GM12878 (cell line): ENCODE measurements around the gene PRKAG2. TPM values are rescaled to one million over a fixed set of nuclear protein-coding genes. Genes with fewer than 3 reads are reported as not detected.

Experiments
- ATAC-seq: fragments of 200-7000 bp; cut with Tn5 transposase; 3 replicates; pipeline ENCODE4 v1.9.1; 2020; ENCODE audit warnings: mild to moderate bottlenecking, moderate library complexity
- BruUV-seq: library from RNA; stranded (reverse); fragments of 400-500 nt; replicated peaks from 2 replicates; lab custom pipeline; 2021; lab: Mats Ljungman, UMichigan
- CTCF ChIA-PET: fragments of 300-600 bp; sonication (Branson Sonifier 250); formaldehyde crosslinking; extraction: SDS; loops from one replicate; lab custom pipeline; 2021; ENCODE audit warnings: inconsistent platforms; lab: Yijun Ruan, JAX
- POLR2A ChIA-PET: fragments of 350-600 bp; formaldehyde crosslinking; extraction: SDS; loops from one replicate; lab custom pipeline; 2021; ENCODE audit warnings: inconsistent platforms; lab: Charles Lee
- RAD21 ChIA-PET: fragments of 300-600 bp; sonication (Branson Sonifier 250); formaldehyde crosslinking; loops from one replicate; lab custom pipeline; 2023; ENCODE audit warnings: antibody characterized with exemption; ENCODE audit not compliant: unreplicated experiment; lab: Charles Lee
- SMC1A ChIA-PET: fragments of 300-600 bp; sonication (Branson Sonifier 250); formaldehyde crosslinking; loops from one replicate; lab custom pipeline; 2023; ENCODE audit not compliant: unreplicated experiment, uncharacterized antibody; lab: Charles Lee
- DNase-seq: peaks from one replicate; pipeline ENCODE4 v3.0.0-alpha.2; 2011; ENCODE audit warnings: low read depth, low spot score
- FAIRE-seq: peaks from 3 replicates; lab custom pipeline; 2011; peaks lifted over from hg19 to GRCh38; lab: Jason Lieb, UNC
- H2AFZ ChIP-seq: 2 replicates; pipeline ENCODE4 v1.6.0; 2011; ENCODE audit warnings: low read depth, low read length, control low read depth; ENCODE audit not compliant: control insufficient read depth
- H3K27ac ChIP-seq: 2 replicates; pipeline ENCODE4 v1.5.1; 2011; ENCODE audit warnings: control low read depth; ENCODE audit not compliant: control insufficient read depth, insufficient read depth
- H3K27me3 ChIP-seq, 2 experiments: replicated peaks in 1 of 2; 2 replicates each; pipeline versions ENCODE4 v1.6.0 to v1.6.1; 2011; ENCODE audit warnings: low read length in 1 of 2; ENCODE audit not compliant: control insufficient read depth in 2 of 2, insufficient read depth in 2 of 2
- H3K36me3 ChIP-seq, 2 experiments: 2 replicates each; pipeline ENCODE4 v1.5.1; 2011; ENCODE audit warnings: low read length in 1 of 2; ENCODE audit not compliant: control insufficient read depth in 2 of 2, insufficient read depth in 2 of 2
- H3K4me1 ChIP-seq: 2 replicates; pipeline ENCODE4 v1.6.1; 2011; ENCODE audit warnings: mild to moderate bottlenecking, low read length, moderate library complexity, mixed read lengths; ENCODE audit not compliant: control insufficient read depth, insufficient read depth
- H3K4me2 ChIP-seq: 2 replicates; pipeline ENCODE4 v1.6.0; 2011; ENCODE audit warnings: control low read depth; ENCODE audit not compliant: control insufficient read depth, insufficient read depth
- H3K4me3 ChIP-seq: fragments of 200-600 bp; sonication (generic); 2 replicates; pipeline ENCODE4 v1.5.1; 2016
- H3K79me2 ChIP-seq: 2 replicates; pipeline ENCODE4 v1.6.0; 2011; ENCODE audit warnings: low read length; ENCODE audit not compliant: control insufficient read depth, insufficient read depth
- H3K9ac ChIP-seq: 2 replicates; pipeline ENCODE4 v1.8.0; 2011; ENCODE audit warnings: low read length, control low read depth, mixed read lengths; ENCODE audit not compliant: control insufficient read depth, insufficient read depth
- H3K9me3 ChIP-seq: replicated peaks from 3 replicates; pipeline ENCODE4 v1.5.1; 2011; ENCODE audit warnings: mild to moderate bottlenecking, low read length; ENCODE audit not compliant: control insufficient read depth, insufficient read depth
- H4K20me1 ChIP-seq: 2 replicates; pipeline ENCODE4 v1.6.0; 2011; ENCODE audit not compliant: control insufficient read depth, insufficient read depth
- ATF7 ChIP-seq: fragments of 450-650 bp; IDR thresholded peaks from 2 replicates; pipeline ENCODE4 v1.6.1; 2016; ENCODE audit warnings: low read depth, mild to moderate bottlenecking
- CBFB ChIP-seq: IDR thresholded peaks from 2 replicates; pipeline ENCODE4 v1.6.1; 2016; ENCODE audit warnings: antibody characterized with exemption, low read depth
- CHD4 ChIP-seq: fragments of 200-600 bp; sonication (generic); IDR thresholded peaks from 2 replicates; pipeline ENCODE4 v1.6.1; 2016; ENCODE audit warnings: mild to moderate bottlenecking
- EZH2 ChIP-seq: IDR thresholded peaks from 2 replicates; pipeline ENCODE4 v1.6.1; 2012; ENCODE audit warnings: low read depth, mild to moderate bottlenecking, control low read depth, inconsistent platforms, low read length, borderline replicate concordance; ENCODE audit not compliant: control insufficient read depth
- POU2F2 ChIP-seq: IDR thresholded peaks from 3 replicates; pipeline ENCODE4 v1.6.1; 2011; ENCODE audit warnings: low read depth, mild to moderate bottlenecking, low read length, borderline replicate concordance
- RFX5 ChIP-seq: IDR thresholded peaks from 2 replicates; pipeline ENCODE4 v1.6.1; 2011; ENCODE audit warnings: low read depth, low read length, improper control_type of control experiment
- SMAD5 ChIP-seq: IDR thresholded peaks from 2 replicates; pipeline ENCODE4 v1.6.1; 2016; ENCODE audit warnings: antibody characterized with exemption, low read depth
- SPI1 ChIP-seq: IDR thresholded peaks from 2 replicates; pipeline ENCODE4 v1.6.1; 2011; ENCODE audit warnings: low read depth, mild to moderate bottlenecking, low read length, moderate library complexity, borderline replicate concordance; ENCODE audit not compliant: insufficient read depth
- ZNF24 ChIP-seq: fragments of 450-650 bp; IDR thresholded peaks from 2 replicates; pipeline ENCODE4 v1.6.1; 2017; ENCODE audit warnings: antibody characterized with exemption, mild to moderate bottlenecking
- WGBS: methylation state at CpG from one replicate; pipeline ENCODE4 v1.1.6; 2016; ENCODE audit warnings: low lambda C conversion rate; ENCODE audit not compliant: insufficient replicate concordance, insufficient coverage; ENCODE audit errors: missing lambda C conversion rate; 5-methylcytosine and 5-hydroxymethylcytosine counted together
- in situ Hi-C: fragments of 300-500 bp; cut with MboI; formaldehyde crosslinking; loops from 9 replicates; pipeline ENCODE4 v1.14.3; 2018; ENCODE audit warnings: mixed read lengths
- intact Hi-C: fragments of 100-400 bp; cut with micrococcal nuclease; formaldehyde crosslinking; loops from one replicate; pipeline ENCODE4 v1.14.2; 2022; ENCODE audit not compliant: unreplicated experiment
- polyA plus RNA-seq, 11 experiments: library from polyadenylated mRNA; depleted of rRNA in 4 of 11; unstranded in 6 of 11; stranded (reverse) in 5 of 11; fragments of >200 nt; fragmentation: Nextera tagmentation in 4 of 11; fragmentation: Illumina TruSeq in 1 of 11; extraction: Ambion mirVana in 4 of 11; extraction: Trizol in 1 of 11; gene quantifications; 1 replicate in 1 of 11; 2 replicates in 10 of 11; pipeline versions ENCODE4 v1.2.1 to v1.2.3, GENCODE V29; 2011 to 2016; ENCODE audit warnings: inconsistent platforms in 2 of 11, missing spikeins in 2 of 11, low read depth in 1 of 11
- total RNA-seq, 4 experiments: library from RNA; depleted of rRNA in 3 of 4; stranded (reverse); fragments of >200 nt in 3 of 4; fragmentation: Illumina TruSeq in 1 of 4; extraction: Trizol in 1 of 4; gene quantifications; 2 replicates each; pipeline versions ENCODE4 v1.2.1 to v1.2.3, GENCODE V29; 2013 to 2021
- TF ChIP-seq, protein P1 (sequence below): IDR thresholded peaks from 2 replicates; pipeline ENCODE4 v1.6.1; 2011; ENCODE audit warnings: borderline replicate concordance, low read depth, mild to moderate bottlenecking, moderate library complexity, low read length; ENCODE audit not compliant: insufficient read depth, poor library complexity, severe bottlenecking
- TF ChIP-seq, protein P2 (sequence below): fragments of 450-650 bp; IDR thresholded peaks from 2 replicates; pipeline ENCODE4 v1.6.1; 2017; ENCODE audit warnings: mild to moderate bottlenecking
- TF ChIP-seq, protein P3 (sequence below): fragments of 450-650 bp; IDR thresholded peaks from 2 replicates; pipeline ENCODE4 v1.6.1; 2017; ENCODE audit warnings: mild to moderate bottlenecking, low read depth, inconsistent platforms; ENCODE audit not compliant: poor library complexity, severe bottlenecking
- TF ChIP-seq, protein P4 (sequence below): IDR thresholded peaks from 2 replicates; pipeline ENCODE4 v1.6.1; 2011; ENCODE audit warnings: low read depth, mild to moderate bottlenecking, low read length, moderate library complexity, borderline replicate concordance; ENCODE audit errors: extremely low read depth

Gene PRKAG2
- total and polyA plus RNA-seq, 10 of the 15 experiments (the other 5 are each of a cell fraction or from before 2014, with no cell fraction given) = 3.4 to 8.9 (median 6.8) TPM

DNA sequence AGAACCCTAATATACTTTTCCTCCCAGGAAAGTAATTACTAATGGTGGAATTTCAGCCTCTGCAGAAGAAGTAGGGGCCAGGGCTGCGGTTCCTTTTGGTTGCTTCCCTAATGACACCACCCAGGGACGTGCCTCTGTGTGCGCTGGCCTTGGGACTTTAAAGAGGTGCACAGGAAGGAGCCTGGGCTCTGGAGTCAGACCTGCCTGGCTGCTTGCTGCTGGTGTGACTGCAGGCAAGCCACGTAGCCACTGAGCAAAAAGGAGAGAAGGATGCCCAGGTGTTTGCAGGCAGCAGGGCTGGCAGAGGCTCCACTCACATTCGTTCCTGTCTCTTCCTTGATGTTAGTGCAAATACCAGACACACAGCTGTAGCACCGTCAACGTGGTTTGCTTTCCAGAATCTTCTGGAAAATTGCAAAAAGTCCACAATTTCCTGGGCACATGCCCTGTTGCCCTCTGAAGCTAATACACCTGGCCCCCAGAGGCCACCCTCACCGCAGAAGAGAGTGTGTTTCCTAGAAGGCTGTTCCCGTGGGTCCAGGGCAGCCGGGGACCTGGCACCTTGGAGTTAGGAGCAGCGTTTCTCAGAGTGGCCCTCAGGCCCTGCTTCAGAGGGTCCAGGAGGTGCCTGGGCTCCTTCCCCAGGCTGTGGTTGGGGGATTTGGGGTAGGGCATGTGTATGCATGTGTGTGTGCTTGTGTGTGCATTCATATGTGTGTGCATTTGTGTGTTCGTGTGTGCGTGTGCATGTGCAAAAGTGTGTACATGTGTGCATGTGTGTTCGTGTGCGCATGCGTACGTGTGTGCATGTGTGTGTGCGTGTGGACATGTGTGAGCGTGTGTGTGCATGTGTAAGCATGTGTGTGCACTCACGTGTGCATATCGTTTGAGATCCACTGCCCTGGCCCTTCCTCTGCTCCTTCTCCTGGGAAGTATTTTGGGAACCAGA is 12.8 kb upstream of the PRKAG2 start (continued):
- TF ChIP-seq, protein P1, sequence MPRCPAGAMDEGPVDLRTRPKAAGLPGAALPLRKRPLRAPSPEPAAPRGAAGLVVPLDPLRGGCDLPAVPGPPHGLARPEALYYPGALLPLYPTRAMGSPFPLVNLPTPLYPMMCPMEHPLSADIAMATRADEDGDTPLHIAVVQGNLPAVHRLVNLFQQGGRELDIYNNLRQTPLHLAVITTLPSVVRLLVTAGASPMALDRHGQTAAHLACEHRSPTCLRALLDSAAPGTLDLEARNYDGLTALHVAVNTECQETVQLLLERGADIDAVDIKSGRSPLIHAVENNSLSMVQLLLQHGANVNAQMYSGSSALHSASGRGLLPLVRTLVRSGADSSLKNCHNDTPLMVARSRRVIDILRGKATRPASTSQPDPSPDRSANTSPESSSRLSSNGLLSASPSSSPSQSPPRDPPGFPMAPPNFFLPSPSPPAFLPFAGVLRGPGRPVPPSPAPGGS = peak; percentile 97
- TF ChIP-seq RFX5 (no peak), ATF7 (no peak)
- TF ChIP-seq, protein P2, sequence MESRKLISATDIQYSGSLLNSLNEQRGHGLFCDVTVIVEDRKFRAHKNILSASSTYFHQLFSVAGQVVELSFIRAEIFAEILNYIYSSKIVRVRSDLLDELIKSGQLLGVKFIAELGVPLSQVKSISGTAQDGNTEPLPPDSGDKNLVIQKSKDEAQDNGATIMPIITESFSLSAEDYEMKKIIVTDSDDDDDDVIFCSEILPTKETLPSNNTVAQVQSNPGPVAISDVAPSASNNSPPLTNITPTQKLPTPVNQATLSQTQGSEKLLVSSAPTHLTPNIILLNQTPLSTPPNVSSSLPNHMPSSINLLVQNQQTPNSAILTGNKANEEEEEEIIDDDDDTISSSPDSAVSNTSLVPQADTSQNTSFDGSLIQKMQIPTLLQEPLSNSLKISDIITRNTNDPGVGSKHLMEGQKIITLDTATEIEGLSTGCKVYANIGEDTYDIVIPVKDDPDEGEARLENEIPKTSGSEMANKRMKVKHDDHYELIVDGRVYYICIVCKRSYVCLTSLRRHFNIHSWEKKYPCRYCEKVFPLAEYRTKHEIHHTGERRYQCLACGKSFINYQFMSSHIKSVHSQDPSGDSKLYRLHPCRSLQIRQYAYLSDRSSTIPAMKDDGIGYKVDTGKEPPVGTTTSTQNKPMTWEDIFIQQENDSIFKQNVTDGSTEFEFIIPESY = no peak

DNA sequence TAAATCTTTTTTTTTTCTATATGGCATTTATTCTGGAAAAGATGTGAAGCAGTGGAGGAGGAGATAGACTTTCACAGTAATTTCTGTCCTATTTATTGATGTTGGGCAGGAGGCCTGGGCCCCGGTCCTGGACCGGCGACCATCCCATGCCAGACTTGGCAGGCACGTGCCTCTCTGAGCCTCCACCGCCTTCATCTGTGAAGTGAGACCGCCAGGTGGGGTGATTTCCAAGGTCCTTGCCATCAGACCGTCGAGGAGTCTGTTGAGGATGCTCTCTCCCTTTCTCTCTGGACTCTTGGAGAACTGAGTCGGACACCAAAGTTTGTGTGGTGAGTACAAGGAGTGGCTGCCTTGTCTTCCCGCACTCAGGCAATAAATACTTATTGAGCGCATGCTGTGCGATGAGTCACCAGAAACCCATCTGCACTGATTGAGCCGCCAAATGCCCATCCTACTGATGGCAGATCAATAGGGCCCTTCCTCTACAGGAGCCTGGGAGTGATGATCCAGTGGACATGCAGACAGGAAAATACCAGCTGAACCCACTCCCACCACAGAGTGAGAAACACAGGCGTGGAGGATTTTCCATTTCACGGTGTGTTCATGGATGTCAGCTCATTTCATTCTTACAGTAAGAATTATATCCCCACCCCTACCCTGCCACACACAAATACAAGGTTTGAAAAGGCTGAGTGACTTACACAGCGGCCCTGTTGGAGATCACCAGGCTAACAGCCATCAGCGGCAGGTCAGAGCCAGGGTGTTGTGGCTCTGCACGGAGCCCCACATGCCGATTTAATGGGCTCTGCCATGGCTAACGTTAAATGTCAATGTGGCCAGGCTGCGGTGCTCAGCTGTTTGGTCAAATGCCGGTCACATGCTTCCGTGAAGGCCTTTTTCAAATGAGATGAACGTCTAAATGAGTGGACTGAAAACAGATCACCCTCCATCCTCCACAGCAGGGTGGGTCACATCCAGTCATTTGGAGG is 11.5 kb upstream of the PRKAG2 start:
- no peak overlapping the region for H3K27ac ChIP-seq
- intact Hi-C loops (no loop called here), in situ Hi-C loops (no loop called here)
- whole genome bisulfite sequencing = 81% methylated on average over 24 of the region's 24 CpGs
- ChIA-PET CTCF (no interaction called here), SMC1A (no interaction called here), RAD21 (no interaction called here), POLR2A (no interaction called here)
- BruUV-seq = no TSS peak
- H3K36me3 ChIP-seq = no peaks in the 10 kb centered on the region
- no peak overlapping the region for H3K4me2 ChIP-seq
- no peak overlapping the region for H2AFZ ChIP-seq
- FAIRE-seq = no peak
- H3K4me1 ChIP-seq = no peaks in the 10 kb centered on the region
- H3K79me2 ChIP-seq = no peaks in the 10 kb centered on the region
- no peaks in the 10 kb centered on the region for H3K9me3 ChIP-seq
- H3K9ac ChIP-seq = no peak overlapping the region
- no peak for ATAC-seq
- no peaks in the 10 kb centered on the region for H4K20me1 ChIP-seq
- peaks cover 0 to 3% of the 10 kb centered on the region in 2 experiments; a peak in 3 of 4 replicates for H3K27me3 ChIP-seq
- no peak overlapping the region for H3K4me3 ChIP-seq
- DNase-seq = no peak
- no peak for TF ChIP-seq CHD4
- TF ChIP-seq EZH2 = no peak
- TF ChIP-seq CBFB = no peak
- TF ChIP-seq SMAD5 = no peak
- no peak for TF ChIP-seq ZNF24
- TF ChIP-seq SPI1 = no peak
- TF ChIP-seq, protein P3, sequence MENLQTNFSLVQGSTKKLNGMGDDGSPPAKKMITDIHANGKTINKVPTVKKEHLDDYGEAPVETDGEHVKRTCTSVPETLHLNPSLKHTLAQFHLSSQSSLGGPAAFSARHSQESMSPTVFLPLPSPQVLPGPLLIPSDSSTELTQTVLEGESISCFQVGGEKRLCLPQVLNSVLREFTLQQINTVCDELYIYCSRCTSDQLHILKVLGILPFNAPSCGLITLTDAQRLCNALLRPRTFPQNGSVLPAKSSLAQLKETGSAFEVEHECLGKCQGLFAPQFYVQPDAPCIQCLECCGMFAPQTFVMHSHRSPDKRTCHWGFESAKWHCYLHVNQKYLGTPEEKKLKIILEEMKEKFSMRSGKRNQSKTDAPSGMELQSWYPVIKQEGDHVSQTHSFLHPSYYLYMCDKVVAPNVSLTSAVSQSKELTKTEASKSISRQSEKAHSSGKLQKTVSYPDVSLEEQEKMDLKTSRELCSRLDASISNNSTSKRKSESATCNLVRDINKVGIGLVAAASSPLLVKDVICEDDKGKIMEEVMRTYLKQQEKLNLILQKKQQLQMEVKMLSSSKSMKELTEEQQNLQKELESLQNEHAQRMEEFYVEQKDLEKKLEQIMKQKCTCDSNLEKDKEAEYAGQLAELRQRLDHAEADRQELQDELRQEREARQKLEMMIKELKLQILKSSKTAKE = no peak
- no peak for TF ChIP-seq POU2F2
- TF ChIP-seq, protein P4, sequence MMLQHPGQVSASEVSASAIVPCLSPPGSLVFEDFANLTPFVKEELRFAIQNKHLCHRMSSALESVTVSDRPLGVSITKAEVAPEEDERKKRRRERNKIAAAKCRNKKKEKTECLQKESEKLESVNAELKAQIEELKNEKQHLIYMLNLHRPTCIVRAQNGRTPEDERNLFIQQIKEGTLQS = no peak
